C4-2B (cell line): Measurements from ENCODE around the gene SLC25A29.

ENCODE experiments used
- ZFX ChIP-seq: fragments of 450-650 bp; IDR thresholded peaks from 2 replicates; pipeline ENCODE4 v1.6.1; 2017
- TF ChIP-seq, protein P1 (sequence below): fragments of 450-650 bp; conservative IDR thresholded peaks from 2 replicates; pipeline ENCODE4 v1.5.1; 2017; ENCODE audit warnings: mild to moderate bottlenecking

DNA sequence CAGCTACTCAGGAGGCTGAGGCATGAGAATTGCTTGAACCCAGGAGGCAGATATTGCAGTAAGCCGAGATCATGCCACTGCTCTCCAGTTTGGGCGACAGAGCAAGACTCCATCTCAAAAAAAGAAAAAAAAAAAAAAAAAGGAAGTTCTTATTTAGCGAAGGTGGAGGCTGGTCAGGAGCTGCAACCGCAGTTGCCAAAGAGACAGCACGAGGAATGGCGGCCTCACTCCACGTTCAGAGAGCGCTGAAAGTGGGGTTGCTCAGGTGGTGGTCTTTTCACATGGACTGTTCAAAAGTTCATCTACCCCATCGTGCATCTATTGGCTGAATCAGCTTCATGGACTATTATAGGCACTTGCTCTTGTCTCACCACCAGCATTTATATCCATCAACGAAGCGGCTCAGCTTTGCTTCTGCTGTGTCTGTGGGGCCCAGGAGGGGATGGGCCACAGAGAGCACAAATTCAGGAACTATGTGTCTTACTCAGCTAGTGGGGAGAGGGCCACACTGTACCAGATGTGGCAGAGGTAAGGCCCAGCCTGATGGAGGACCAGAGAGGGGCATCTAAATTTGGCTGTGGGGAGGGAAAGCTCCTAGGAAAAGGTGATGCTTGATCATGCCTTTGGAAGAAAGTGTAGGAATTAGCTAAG lies 44.2 kb upstream of the SLC25A29 start:
- TF ChIP-seq, protein P1, sequence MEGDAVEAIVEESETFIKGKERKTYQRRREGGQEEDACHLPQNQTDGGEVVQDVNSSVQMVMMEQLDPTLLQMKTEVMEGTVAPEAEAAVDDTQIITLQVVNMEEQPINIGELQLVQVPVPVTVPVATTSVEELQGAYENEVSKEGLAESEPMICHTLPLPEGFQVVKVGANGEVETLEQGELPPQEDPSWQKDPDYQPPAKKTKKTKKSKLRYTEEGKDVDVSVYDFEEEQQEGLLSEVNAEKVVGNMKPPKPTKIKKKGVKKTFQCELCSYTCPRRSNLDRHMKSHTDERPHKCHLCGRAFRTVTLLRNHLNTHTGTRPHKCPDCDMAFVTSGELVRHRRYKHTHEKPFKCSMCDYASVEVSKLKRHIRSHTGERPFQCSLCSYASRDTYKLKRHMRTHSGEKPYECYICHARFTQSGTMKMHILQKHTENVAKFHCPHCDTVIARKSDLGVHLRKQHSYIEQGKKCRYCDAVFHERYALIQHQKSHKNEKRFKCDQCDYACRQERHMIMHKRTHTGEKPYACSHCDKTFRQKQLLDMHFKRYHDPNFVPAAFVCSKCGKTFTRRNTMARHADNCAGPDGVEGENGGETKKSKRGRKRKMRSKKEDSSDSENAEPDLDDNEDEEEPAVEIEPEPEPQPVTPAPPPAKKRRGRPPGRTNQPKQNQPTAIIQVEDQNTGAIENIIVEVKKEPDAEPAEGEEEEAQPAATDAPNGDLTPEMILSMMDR: no peak
- TF ChIP-seq ZFX: no peak
